ENCODE data around the gene FURIN.
"Not testable (repeated sequence)": the region's sequence is repeated elsewhere in the genome, so short reads cannot be mapped to it uniquely, and the experiment has no call there.

Gene FURIN

DNA sequence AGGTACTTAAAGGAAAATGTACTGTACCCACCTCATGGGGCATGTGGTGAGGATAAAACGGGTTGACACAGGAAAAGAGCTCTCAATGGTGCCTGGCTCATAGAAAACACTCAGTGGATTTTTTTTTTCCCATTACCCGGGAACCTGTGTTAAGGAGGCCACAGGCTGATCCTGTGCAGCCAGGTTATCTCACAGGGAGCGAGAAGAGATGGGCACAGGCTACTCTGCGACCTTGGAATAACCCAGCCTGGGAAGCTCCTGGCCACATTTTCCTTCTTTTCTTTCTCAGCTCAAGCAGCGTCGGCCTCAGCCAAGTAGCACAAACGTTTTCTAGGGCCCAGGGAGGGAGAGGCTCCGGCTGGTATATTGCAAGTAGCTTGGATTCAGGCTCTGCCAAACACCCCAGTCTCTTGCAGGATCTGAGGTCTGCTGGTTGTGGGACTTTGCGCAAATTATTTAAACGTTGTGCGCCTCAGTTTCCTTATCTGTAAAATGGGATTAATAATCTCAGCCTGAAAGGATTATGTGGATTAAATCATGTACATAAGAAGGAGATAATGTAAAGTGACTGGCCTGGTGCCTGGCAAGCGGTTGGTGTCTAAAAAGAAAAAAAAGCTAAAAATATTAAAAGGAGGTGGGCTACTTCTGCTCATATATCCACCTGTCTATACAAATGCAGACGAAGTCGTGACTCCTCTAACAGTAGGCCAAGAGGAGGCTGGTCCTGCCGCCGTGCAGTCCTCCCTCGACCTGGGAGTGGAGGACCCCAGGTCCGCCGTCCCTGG is 2.2 kb downstream of the FURIN start:
- DNase-seq (ENCODE audit: low spot score): no peak

DNA sequence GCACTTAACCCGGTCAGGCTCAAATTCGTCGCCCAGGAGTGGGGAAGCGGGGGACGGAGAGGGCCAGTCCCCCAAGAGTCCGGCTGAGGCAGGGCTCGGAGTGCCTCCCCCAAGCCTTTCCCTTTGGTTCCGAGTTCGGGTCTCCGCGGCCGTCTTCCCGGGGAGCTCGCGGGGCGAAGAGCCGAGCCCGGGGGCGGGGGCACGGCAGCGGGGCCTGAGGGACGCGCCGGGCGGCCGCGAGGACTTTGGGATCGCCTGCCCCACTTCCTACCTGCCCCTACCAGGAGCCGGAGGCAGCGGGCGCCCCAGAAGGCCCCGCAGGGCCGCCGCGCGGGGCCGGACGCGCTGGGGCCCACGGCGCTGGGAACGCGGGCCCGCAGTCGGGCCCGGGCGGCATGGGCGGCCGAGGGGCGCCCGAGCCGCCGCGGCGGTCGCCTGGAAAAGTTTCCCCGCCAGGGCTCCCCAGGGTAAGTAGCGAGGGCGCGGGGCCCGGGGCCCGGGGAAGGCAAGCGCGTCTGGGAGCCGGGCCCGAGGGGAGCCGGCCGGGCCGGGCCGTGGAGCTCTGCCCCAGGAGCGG is 2.8 kb downstream of the FURIN start:
- DNase-seq (ENCODE audit: low spot score): no peak

DNA sequence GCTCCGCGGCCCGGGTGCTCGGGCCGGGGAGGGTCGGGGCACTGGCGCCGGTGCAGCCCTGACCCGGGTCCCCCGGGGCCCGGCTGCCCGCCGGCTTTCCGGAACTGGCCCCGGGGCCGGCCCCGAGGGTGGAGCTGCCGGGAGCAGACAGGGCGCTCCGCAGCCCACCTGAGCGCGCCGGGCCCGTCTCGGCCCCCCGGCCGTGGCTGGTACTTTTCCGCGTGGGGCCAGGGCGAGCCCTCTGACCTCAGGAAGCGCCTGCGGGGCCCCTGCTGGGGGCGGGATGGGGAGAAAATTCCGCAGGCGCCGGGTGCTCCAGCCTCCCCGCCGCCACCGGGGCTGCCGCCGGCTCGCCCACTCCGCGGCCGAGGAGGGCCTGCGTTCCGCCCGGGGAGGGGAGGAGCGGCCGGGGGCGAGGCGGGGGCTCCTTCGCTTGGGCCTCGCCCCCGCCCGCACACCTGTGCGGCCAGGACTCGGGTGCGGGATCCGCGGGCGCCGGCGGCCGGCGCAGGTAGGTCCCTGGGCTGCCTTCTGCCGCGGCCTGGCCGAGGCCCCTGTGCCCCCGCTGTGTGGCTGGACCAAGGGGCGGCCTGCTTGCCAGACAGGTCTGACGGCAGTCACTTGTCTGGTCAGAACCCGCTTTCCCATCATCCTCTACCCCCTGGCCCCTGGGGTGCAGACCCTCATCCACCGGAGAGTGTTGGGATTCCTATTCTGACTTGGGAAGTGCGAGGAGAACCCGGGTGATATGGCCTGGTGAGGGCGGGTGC is 3.5 kb downstream of the FURIN start:
- no peak for DNase-seq (ENCODE audit: low spot score)

DNA sequence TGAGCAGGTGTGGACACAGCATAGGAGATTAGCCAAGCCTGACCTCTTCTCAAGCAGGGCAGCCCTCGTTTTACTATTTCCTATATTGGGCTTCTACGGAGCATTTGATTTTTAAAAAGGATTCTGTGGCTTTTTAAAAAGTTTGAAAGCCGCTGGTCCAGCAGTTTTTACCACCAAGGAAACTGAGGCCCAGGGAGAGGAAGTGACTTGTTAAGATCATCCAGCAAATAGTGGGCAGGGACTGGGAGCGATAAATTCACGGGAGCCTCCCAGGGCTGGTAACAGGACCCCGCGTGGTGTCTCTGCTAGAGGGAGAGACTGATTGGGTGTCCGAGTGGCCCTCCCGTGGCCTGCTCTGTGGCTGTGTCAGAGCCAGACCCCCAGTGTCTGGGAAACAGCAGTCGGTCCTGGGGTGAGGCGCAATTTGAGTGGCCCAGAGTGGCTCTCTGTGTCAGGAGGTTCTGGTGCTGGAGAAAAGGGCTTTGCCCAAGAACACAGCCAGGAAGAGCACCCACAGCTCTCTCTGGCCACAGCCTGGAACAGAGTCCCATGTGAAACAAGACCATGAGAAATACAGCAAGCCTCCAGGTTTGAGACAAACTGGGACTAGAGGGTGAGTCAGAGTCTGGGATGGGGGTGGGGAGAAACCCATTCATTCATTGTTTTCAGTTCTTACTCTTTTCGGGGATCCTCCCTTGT is 4.2 kb downstream of the FURIN start:
- peak; percentile 82 for DNase-seq (ENCODE audit: low spot score)

DNA sequence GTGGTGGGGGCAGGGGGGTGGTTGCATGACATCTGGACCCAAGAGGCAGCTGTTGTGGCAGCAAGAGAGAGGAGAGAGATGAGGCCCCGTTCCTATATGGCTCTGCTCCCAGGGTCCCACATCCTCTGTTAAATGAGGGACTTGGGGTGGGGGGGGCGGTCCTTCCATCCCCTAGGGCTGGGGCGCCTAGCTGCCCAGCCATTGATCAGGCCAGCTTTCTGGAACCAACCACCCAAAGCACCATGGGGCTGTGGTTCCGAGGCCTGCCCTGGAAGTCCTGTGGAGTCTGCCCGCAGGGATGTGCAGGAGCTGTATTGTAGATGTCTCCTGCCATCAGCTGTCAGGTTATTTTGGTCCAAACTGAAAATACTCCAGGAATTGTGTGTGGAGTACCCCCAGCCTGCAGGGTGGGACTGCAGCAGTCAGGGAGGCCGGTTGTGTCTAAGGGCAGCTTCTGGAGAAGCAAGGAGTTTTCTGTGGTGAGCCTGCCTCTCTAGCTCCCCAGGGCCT is 5.2 kb downstream of the FURIN start:
- DNase-seq (ENCODE audit: low spot score): no peak

DNA sequence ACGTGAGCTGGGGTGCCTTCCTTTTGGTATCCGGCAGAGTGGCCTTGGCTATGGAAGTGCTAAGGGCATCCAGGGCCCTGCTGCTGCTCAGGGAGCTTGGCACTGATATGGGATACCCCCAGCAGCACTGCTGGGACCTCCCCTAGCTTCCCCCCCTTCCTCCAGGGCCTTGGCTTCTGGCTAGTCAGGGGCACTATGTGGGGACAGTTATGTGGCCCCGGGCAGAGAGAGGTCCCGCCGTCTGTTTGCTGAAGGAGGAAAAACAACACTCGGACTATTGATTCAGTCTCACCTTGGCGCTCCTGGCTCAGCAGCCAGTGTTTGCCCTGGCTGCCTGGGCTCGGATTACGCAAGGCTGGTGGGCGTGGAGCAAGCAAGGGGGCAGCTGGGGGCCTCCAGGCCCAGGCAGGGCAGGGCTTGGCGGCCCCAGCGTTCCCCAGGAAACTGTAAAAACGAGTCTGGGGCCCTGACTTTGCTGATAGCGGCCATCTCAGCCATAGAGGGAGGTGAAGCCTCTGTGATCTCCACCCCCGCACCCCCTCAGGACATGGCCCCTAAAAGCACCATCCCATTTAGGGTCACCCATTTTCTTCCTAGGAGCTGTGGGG is 5.7 kb downstream of the FURIN start:
- DNase-seq (ENCODE audit: low spot score): no peak

DNA sequence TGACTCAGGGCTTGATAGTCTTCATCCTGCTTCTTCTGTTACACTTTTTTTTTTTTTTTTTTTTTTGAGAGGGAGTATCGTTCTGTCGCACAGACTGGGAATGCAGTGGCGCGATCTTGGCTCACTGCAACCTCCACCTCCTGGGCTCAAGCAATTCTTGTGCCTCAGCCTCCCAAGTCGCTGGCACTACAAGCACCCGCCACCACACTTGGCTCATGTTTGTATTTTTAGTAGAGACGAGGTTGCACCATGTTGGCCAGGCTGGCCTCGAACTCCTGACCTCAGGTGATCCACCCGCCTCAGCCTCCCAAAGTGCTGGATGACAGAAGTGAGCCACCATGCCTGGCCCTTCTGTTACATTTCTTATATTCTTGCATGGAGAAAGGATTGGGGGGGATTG is 6.6 kb downstream of the FURIN start:
- not testable (repeated sequence) for DNase-seq (ENCODE audit: low spot score)

DNA sequence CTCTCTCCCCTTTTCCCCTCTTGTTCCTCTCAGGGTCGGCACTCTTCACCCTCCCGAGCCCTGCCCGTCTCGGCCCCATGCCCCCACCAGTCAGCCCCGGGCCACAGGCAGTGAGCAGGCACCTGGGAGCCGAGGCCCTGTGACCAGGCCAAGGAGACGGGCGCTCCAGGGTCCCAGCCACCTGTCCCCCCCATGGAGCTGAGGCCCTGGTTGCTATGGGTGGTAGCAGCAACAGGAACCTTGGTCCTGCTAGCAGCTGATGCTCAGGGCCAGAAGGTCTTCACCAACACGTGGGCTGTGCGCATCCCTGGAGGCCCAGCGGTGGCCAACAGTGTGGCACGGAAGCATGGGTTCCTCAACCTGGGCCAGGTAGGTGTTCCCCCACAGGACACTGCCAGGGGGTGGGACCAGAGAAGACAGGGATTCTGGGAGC is 7.2 kb downstream of the FURIN start:
- no peak for DNase-seq (ENCODE audit: low spot score)

DNA sequence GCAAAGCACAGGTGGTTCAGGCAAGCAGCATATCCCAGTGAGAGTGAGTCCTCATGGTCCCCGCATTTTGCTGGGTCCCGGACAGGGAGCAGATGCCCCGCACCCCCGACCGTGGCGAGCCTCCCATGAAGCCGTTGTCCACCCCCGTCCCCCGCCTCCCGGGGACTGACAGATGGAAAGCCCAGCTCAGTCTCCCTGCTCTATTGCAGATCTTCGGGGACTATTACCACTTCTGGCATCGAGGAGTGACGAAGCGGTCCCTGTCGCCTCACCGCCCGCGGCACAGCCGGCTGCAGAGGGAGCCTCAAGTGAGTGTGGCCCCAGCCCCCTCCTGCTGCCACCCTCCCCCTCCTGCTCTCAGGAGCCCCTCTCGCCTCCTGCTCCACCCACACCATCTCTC is 7.7 kb downstream of the FURIN start:
- DNase-seq (ENCODE audit: low spot score): no peak

DNA sequence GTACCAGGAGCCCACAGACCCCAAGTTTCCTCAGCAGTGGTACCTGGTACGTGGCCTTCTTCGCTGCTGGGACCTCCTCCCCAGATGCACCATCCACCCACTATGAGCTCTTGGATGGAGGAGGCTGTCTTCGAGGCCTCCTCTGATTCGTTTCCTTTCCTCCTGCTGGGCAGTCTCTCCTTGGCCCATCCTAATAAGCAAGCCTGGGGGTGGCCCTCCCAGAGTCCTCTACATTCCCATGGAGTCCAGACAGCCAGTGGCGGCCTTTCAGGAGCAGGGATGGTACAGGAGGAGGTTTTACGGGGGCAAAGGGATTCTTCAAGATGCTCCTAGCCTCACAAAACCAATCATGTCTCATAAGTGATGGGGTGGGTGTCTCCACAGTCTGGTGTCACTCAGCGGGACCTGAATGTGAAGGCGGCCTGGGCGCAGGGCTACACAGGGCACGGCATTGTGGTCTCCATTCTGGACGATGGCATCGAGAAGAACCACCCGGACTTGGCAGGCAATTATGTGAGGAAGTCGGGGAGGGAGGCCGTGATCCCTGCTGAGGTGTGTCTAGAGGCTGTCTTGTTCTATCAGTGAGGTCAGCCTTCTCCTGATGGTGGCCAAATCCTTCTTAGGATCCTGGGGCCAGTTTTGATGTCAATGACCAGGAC is 8.3 kb downstream of the FURIN start:
- DNase-seq (ENCODE audit: low spot score): no peak

DNA sequence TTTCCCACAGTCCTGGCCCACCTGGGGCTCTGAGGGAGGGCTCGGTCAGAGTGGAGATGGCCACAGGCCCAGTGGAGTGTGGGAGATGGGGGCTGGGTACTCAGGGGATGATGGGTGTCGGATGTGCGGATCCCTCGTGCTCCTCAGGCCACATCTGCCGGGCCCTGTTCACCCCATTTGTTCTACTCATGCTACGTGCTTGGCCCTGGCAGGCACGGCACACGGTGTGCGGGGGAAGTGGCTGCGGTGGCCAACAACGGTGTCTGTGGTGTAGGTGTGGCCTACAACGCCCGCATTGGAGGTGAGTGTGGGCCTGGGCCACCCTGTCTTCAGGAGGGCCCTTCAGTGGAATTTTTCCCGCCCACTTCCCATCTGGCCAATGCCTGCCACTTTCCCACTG is 8.9 kb downstream of the FURIN start:
- no peak for DNase-seq (ENCODE audit: low spot score)

DNA sequence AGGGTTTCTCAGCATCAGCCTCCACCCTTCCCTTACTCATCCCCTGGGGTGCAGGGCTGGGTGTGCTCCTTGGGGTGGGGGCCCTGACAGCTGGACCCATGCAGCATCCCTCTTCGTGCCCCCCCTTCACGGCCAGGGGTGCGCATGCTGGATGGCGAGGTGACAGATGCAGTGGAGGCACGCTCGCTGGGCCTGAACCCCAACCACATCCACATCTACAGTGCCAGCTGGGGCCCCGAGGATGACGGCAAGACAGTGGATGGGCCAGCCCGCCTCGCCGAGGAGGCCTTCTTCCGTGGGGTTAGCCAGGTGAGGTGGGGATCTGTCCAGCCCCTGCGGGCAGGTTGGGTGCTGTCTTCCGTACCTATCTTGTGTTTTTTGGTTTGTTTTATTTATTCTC is 9.6 kb downstream of the FURIN start:
- no peak for DNase-seq (ENCODE audit: low spot score)

DNA sequence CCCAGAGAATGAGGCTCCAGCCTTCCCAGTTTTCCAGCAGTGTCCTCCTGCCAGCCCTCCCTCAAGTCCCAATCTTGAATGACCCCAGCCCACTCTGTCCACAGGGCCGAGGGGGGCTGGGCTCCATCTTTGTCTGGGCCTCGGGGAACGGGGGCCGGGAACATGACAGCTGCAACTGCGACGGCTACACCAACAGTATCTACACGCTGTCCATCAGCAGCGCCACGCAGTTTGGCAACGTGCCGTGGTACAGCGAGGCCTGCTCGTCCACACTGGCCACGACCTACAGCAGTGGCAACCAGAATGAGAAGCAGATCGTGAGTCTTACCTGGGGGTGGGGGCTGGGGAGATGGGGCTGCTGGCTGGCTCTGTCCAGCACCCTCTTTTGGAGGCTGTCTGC is 10.3 kb downstream of the FURIN start:
- no peak for DNase-seq (ENCODE audit: low spot score)

DNA sequence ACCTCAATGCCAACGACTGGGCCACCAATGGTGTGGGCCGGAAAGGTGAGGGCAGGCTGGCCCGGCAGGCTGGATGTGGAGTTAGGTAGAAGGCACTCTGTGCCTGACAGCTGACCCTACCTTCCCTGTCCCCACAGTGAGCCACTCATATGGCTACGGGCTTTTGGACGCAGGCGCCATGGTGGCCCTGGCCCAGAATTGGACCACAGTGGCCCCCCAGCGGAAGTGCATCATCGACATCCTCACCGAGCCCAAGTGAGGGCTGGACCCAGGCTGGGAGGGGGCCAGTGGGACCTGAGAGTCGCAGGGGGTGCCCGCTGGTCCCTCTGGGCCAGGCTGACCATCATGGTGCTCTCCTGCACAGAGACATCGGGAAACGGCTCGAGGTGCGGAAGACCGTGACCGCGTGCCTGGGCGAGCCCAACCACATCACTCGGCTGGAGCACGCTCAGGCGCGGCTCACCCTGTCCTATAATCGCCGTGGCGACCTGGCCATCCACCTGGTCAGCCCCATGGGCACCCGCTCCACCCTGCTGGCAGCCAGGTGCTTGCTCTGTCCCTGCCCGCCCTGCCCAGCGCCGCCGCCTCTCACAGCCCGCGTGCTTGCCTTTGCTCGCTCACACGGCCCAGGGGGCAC is 11.5 kb downstream of the FURIN start:
- no peak for DNase-seq (ENCODE audit: low spot score)

DNA sequence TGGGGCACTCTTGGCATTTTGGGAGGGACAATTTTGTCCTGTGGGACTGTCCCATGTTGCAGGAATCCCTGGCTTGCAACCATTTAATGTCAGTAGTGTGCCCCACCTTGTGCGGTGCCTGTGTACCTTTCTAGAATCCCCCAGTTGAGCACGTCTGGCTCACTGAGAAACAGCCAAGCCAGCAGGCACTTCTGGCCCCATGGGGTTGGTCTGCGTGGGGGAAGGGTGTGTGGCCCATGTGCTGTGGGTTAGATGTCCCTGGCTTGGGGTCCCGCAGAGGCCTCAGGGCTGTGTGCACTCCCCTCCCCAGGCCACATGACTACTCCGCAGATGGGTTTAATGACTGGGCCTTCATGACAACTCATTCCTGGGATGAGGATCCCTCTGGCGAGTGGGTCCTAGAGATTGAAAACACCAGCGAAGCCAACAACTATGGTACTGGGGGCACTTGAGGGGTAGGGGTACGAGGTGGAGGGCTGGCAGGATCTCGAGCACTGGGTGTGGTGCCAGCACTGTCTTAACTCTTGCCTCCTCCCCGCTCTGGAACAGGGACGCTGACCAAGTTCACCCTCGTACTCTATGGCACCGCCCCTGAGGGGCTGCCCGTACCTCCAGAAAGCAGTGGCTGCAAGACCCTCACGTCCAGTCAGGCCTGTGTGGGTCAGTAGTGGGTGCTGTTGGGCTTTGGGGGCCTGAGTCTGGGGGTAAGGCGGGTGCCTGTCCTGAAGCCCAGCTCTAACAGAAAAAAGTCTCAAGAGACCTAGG is 12.2 kb downstream of the FURIN start:
- DNase-seq (ENCODE audit: low spot score): no peak

DNA sequence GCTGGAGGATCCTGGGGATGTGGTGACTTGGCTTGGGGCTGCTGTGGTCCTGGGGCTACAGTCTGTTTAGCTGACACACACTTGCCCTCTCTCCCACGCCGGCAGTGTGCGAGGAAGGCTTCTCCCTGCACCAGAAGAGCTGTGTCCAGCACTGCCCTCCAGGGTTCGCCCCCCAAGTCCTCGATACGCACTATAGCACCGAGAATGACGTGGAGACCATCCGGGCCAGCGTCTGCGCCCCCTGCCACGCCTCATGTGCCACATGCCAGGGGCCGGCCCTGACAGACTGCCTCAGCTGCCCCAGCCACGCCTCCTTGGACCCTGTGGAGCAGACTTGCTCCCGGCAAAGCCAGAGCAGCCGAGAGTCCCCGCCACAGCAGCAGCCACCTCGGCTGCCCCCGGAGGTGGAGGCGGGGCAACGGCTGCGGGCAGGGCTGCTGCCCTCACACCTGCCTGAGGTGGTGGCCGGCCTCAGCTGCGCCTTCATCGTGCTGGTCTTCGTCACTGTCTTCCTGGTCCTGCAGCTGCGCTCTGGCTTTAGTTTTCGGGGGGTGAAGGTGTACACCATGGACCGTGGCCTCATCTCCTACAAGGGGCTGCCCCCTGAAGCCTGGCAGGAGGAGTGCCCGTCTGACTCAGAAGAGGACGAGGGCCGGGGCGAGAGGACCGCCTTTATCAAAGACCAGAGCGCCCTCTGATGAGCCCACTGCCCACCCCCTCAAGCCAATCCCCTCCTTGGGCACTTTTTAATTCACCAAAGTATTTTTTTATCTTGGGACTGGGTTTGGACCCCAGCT is 13.0 kb downstream of the FURIN start:
- DNase-seq (ENCODE audit: low spot score): no peak

DNA sequence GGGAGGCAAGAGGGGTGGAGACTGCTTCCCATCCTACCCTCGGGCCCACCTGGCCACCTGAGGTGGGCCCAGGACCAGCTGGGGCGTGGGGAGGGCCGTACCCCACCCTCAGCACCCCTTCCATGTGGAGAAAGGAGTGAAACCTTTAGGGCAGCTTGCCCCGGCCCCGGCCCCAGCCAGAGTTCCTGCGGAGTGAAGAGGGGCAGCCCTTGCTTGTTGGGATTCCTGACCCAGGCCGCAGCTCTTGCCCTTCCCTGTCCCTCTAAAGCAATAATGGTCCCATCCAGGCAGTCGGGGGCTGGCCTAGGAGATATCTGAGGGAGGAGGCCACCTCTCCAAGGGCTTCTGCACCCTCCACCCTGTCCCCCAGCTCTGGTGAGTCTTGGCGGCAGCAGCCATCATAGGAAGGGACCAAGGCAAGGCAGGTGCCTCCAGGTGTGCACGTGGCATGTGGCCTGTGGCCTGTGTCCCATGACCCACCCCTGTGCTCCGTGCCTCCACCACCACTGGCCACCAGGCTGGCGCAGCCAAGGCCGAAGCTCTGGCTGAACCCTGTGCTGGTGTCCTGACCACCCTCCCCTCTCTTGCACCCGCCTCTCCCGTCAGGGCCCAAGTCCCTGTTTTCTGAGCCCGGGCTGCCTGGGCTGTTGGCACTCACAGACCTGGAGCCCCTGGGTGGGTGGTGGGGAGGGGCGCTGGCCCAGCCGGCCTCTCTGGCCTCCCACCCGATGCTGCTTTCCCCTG is 13.8 kb downstream of the FURIN start:
- DNase-seq (ENCODE audit: low spot score): no peak

DNA sequence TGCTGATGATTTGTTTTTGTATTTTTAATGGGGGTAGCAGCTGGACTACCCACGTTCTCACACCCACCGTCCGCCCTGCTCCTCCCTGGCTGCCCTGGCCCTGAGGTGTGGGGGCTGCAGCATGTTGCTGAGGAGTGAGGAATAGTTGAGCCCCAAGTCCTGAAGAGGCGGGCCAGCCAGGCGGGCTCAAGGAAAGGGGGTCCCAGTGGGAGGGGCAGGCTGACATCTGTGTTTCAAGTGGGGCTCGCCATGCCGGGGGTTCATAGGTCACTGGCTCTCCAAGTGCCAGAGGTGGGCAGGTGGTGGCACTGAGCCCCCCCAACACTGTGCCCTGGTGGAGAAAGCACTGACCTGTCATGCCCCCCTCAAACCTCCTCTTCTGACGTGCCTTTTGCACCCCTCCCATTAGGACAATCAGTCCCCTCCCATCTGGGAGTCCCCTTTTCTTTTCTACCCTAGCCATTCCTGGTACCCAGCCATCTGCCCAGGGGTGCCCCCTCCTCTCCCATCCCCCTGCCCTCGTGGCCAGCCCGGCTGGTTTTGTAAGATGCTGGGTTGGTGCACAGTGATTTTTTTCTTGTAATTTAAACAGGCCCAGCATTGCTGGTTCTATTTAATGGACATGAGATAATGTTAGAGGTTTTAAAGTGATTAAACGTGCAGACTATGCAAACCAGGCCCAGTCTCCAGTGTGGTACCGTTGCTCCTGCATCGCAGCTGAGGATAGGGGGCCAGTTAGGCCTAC is 14.6 kb downstream of the FURIN start:
- DNase-seq (ENCODE audit: low spot score): no peak
